Keratinocyte (primary cell): ENCODE measurements around the gene SMYD3. TPM values are rescaled to one million over a fixed set of nuclear protein-coding genes. Genes with fewer than 3 reads are reported as not detected.

Experiments used
- DNase-seq: peaks from one replicate; pipeline ENCODE4 v3.0.0-alpha.2; 2011; ENCODE audit warnings: low read depth, missing footprints, low spot score
- FAIRE-seq: peaks from 2 replicates; lab custom pipeline; 2011; peaks lifted over from hg19 to GRCh38; lab: Jason Lieb, UNC
- H2AFZ ChIP-seq: 2 replicates; pipeline ENCODE4 v1.6.0; 2012; ENCODE audit warnings: low read length, control low read depth, inconsistent platforms; ENCODE audit not compliant: control insufficient read depth
- H3K27ac ChIP-seq: 2 replicates; pipeline ENCODE4 v1.5.1; 2011; ENCODE audit warnings: low read length; ENCODE audit not compliant: control insufficient read depth, insufficient read depth
- H3K27me3 ChIP-seq: 3 replicates; pipeline ENCODE4 v1.6.0; 2011; ENCODE audit warnings: low read length; ENCODE audit not compliant: control insufficient read depth, insufficient read depth; ENCODE audit errors: extremely low read depth
- H3K36me3 ChIP-seq, 2 experiments: 2 replicates in 1 of 2; 3 replicates in 1 of 2; pipeline ENCODE4 v1.5.1; 2011; ENCODE audit warnings: low read length in 2 of 2, mild to moderate bottlenecking in 1 of 2; ENCODE audit not compliant: control insufficient read depth in 2 of 2, insufficient read depth in 2 of 2; ENCODE audit errors: extremely low read depth in 1 of 2
- H3K4me1 ChIP-seq: 3 replicates; pipeline ENCODE4 v1.5.1; 2011; ENCODE audit warnings: low read length; ENCODE audit not compliant: control insufficient read depth, insufficient read depth; ENCODE audit errors: extremely low read depth
- H3K4me2 ChIP-seq: 3 replicates; pipeline ENCODE4 v1.6.0; 2011; ENCODE audit warnings: low read depth, low read length; ENCODE audit not compliant: control insufficient read depth, insufficient read depth; ENCODE audit errors: extremely low read depth
- H3K4me3 ChIP-seq, 3 experiments: fragments of 200-600 bp in 1 of 3; sonication (generic) in 1 of 3; 2 replicates in 2 of 3; 3 replicates in 1 of 3; pipeline ENCODE4 v1.5.1; 2011 to 2016; ENCODE audit warnings: low read length in 3 of 3, mild to moderate bottlenecking in 3 of 3, control low read depth in 2 of 3, inconsistent platforms in 1 of 3, low read depth in 1 of 3, mixed read lengths in 1 of 3, mixed run types in 1 of 3, moderate library complexity in 1 of 3; ENCODE audit not compliant: control insufficient read depth in 2 of 3, insufficient read depth in 2 of 3; ENCODE audit errors: extremely low read depth in 1 of 3
- H3K79me2 ChIP-seq: 2 replicates; pipeline ENCODE4 v1.6.0; 2012; ENCODE audit warnings: low read length; ENCODE audit not compliant: control insufficient read depth, insufficient read depth
- H3K9ac ChIP-seq: 3 replicates; pipeline ENCODE4 v1.6.0; 2011; ENCODE audit warnings: low read length; ENCODE audit not compliant: control insufficient read depth, insufficient read depth; ENCODE audit errors: extremely low read depth
- H3K9me1 ChIP-seq: 3 replicates; pipeline ENCODE4 v1.6.0; 2011; ENCODE audit warnings: low read length; ENCODE audit not compliant: control insufficient read depth, insufficient read depth; ENCODE audit errors: extremely low read depth
- H3K9me3 ChIP-seq: 2 replicates; pipeline ENCODE4 v1.5.1; 2012; ENCODE audit warnings: low read depth, low read length; ENCODE audit not compliant: control insufficient read depth
- H4K20me1 ChIP-seq: 3 replicates; pipeline ENCODE4 v1.6.0; 2011; ENCODE audit warnings: low read length; ENCODE audit not compliant: control insufficient read depth, insufficient read depth; ENCODE audit errors: extremely low read depth
- CTCF ChIP-seq, 3 experiments: IDR thresholded peaks in 1 of 3; conservative IDR thresholded peaks in 1 of 3; optimal IDR thresholded peaks in 1 of 3; 2 replicates in 2 of 3; 3 replicates in 1 of 3; pipeline versions ENCODE3 to v1.5.1; 2011; ENCODE audit warnings: low read length in 3 of 3, mild to moderate bottlenecking in 3 of 3, moderate library complexity in 2 of 3, control low read depth in 1 of 3, inconsistent platforms in 1 of 3; ENCODE audit not compliant: insufficient read depth in 2 of 3; ENCODE audit errors: extremely low read depth in 1 of 3
- EZH2 ChIP-seq: IDR thresholded peaks from one replicate; pipeline ENCODE4 v1.6.1; 2012; ENCODE audit warnings: inconsistent platforms, mild to moderate bottlenecking, low read length, moderate library complexity
- dilution Hi-C: fragments of 300-500 bp; cut with MboI; formaldehyde crosslinking; loops from one replicate; pipeline ENCODE4 v1.7.0; 2020; ENCODE audit warnings: low sequenced_read_pairs; ENCODE audit not compliant: extremely low pct_ligation_motif_present
- polyA plus RNA-seq, 5 experiments: library from polyadenylated mRNA; depleted of rRNA in 3 of 5; stranded (reverse) in 3 of 5; stranded (forward) in 1 of 5; unstranded in 1 of 5; fragments of >200 nt; gene quantifications; 1 replicate in 1 of 5; 2 replicates in 3 of 5; 3 replicates in 1 of 5; pipeline versions ENCODE4 v1.2.1 to v1.2.3, GENCODE V29; 2011 to 2012; ENCODE audit warnings: missing spikeins in 2 of 5, low read depth in 1 of 5, low replicate concordance in 1 of 5

The SMYD3 gene
- polyA plus RNA-seq, 1 donor (not counting 4 experiments of a cell fraction or from before 2014, with no cell fraction given), result 31.0 TPM

- H3K27ac ChIP-seq, result no peak overlapping the region
- H3K4me2 ChIP-seq, result peak overlapping the region; percentile 23
- no peaks in the 10 kb centered on the region for H3K9me3 ChIP-seq
- no peak overlapping the region for H3K4me3 ChIP-seq
- H2AFZ ChIP-seq, result no peak overlapping the region
- no peak for TF ChIP-seq EZH2
- TF ChIP-seq CTCF (optimal IDR thresholded peaks at IDR 0.05 in 1 of 3, IDR thresholded peaks at IDR 0.05 in 1 of 3, conservative IDR thresholded peaks at IDR 0.05 in 1 of 3; ENCODE audit: extremely low read depth in 1 of 3, insufficient read depth in 2 of 3, low read length in 3 of 3), result no peak
- H3K79me2 ChIP-seq, result no peaks in the 10 kb centered on the region
- no peaks in the 10 kb centered on the region for H3K36me3 ChIP-seq
- no peaks in the 10 kb centered on the region for H4K20me1 ChIP-seq
- dilution Hi-C loops, result no loop called here
- H3K9ac ChIP-seq, result no peak overlapping the region
- no peak for DNase-seq
- H3K4me1 ChIP-seq, result no peaks in the 10 kb centered on the region
- no peaks in the 10 kb centered on the region for H3K9me1 ChIP-seq
- no peaks in the 10 kb centered on the region for H3K27me3 ChIP-seq
- no peak for FAIRE-seq
Measured at GRCh38 chr1:245710961-245711903, 795.8 kb downstream of the SMYD3 start.

- Histone ChIP-seq H3K9me3 (no peaks in the 10 kb centered on the region), H3K9me1 (no peaks in the 10 kb centered on the region), H3K9ac (no peak overlapping the region), H4K20me1 (no peaks in the 10 kb centered on the region), H3K27me3 (no peaks in the 10 kb centered on the region), H3K36me3 (peaks cover 0 to 1% of the 10 kb centered on the region in 2 experiments), H3K4me2 (no peak overlapping the region), H3K79me2 (no peaks in the 10 kb centered on the region), H2AFZ (no peak overlapping the region), H3K27ac (no peak overlapping the region), H3K4me3 (no peak overlapping the region), H3K4me1 (peaks cover 3% of the 10 kb centered on the region)
- dilution Hi-C loops, result no loop called here
- TF ChIP-seq CTCF (optimal IDR thresholded peaks at IDR 0.05 in 1 of 3, IDR thresholded peaks at IDR 0.05 in 1 of 3, conservative IDR thresholded peaks at IDR 0.05 in 1 of 3; ENCODE audit: extremely low read depth in 1 of 3, insufficient read depth in 2 of 3, low read length in 3 of 3) (no peak), EZH2 (no peak)
- DNase-seq (no peak), FAIRE-seq (no peak)
Measured at GRCh38 chr1:245707941-245708340, 799.1 kb downstream of the SMYD3 start.
